Natural killer cell (primary cell): ENCODE measurements around the gene CCNI. TPM values are rescaled to one million over a fixed set of nuclear protein-coding genes. Genes with fewer than 3 reads are reported as not detected.
A peak's percentile ranks its signal among the peaks of the same experiment; 100 is the strongest.

Source experiments
- ATAC-seq, 3 donors: fragments of 150-1000 bp in 2 of 3; fragments of 200-7000 bp in 1 of 3; cut with Tn5 transposase; 1 replicate in 1 of 3; 2 replicates in 2 of 3; pipeline ENCODE4 v1.10.0; 2021; ENCODE audit warnings: mild to moderate bottlenecking in 2 of 3, moderate library complexity in 2 of 3
- DNase-seq, 2 donors: peaks; one replicate each; pipeline versions ENCODE4 v3.0.0 to v3.0.0-alpha.2; 2013 to 2021; ENCODE audit warnings: mixed read lengths in 1 of 2
- H3K27ac ChIP-seq: one replicate; pipeline ENCODE4 v1.5.1; 2013; ENCODE audit warnings: mild to moderate bottlenecking, low read length
- H3K27me3 ChIP-seq: one replicate; pipeline ENCODE4 v1.6.1; 2013; ENCODE audit warnings: low read length; ENCODE audit not compliant: control insufficient read depth, insufficient read depth
- H3K36me3 ChIP-seq: one replicate; pipeline ENCODE4 v1.6.1; 2013; ENCODE audit warnings: low read length; ENCODE audit not compliant: control insufficient read depth, insufficient read depth
- H3K4me1 ChIP-seq: one replicate; pipeline ENCODE4 v1.6.1; 2013; ENCODE audit warnings: low read length; ENCODE audit not compliant: control insufficient read depth, insufficient read depth
- H3K4me3 ChIP-seq: one replicate; pipeline ENCODE4 v1.5.1; 2013; ENCODE audit warnings: low read length
- H3K9me3 ChIP-seq: one replicate; pipeline ENCODE4 v1.6.1; 2013; ENCODE audit warnings: low read length; ENCODE audit not compliant: control insufficient read depth, insufficient read depth
- H3K27ac Mint-ChIP-seq, 2 donors: one replicate each; pipeline ENCODE4 v1.8.0; 2022; ENCODE audit warnings: mild to moderate bottlenecking in 2 of 2, mixed read lengths in 2 of 2, moderate library complexity in 1 of 2
- H3K27me3 Mint-ChIP-seq, 2 donors: one replicate each; pipeline ENCODE4 v1.8.0; 2022; ENCODE audit warnings: low read depth in 2 of 2, mixed read lengths in 2 of 2
- H3K36me3 Mint-ChIP-seq: one replicate; pipeline ENCODE4 v1.8.0; 2022; ENCODE audit warnings: mixed read lengths
- H3K4me1 Mint-ChIP-seq, 2 donors: one replicate each; pipeline ENCODE4 v1.8.0; 2022; ENCODE audit warnings: mixed read lengths in 2 of 2
- H3K4me3 Mint-ChIP-seq: one replicate; pipeline ENCODE4 v1.8.0; 2022; ENCODE audit warnings: mild to moderate bottlenecking, moderate library complexity, mixed read lengths
- H3K9me3 Mint-ChIP-seq, 2 donors: one replicate each; pipeline ENCODE4 v1.8.0; 2022; ENCODE audit warnings: mixed read lengths in 2 of 2
- CTCF ChIP-seq: fragments of 200-600 bp; IDR thresholded peaks from one replicate; pipeline ENCODE4 v1.8.0; 2022; ENCODE audit warnings: antibody characterized with exemption
- WGBS: methylation state at CpG from one replicate; pipeline ENCODE4 v1.1.7; 2013; ENCODE audit warnings: missing lambda C conversion rate; ENCODE audit not compliant: insufficient coverage; 5-methylcytosine and 5-hydroxymethylcytosine counted together
- intact Hi-C: fragments of 100-400 bp; cut with micrococcal nuclease; formaldehyde crosslinking; loops from one replicate; pipeline ENCODE4 v1.14.2; 2022
- total RNA-seq, 4 donors: library from RNA; stranded (reverse); fragments of 120-200 nt in 1 of 4; gene quantifications; one replicate each; pipeline versions ENCODE4 v1.2.3 to v1.2.4, GENCODE V29; 2013 to 2022

CCNI gene
- total RNA-seq, 3 donors from 2014 or later (not counting 1 experiment from before 2014, with no cell fraction given): 243 to 266 (median 259) TPM

- Histone ChIP-seq H3K9me3 (no peaks in the 10 kb centered on the region), H3K27me3 (no peaks in the 10 kb centered on the region), H3K27ac (no peak overlapping the region), H3K4me1 (no peaks in the 10 kb centered on the region), H3K4me3 (no peak overlapping the region), H3K36me3 (peaks cover 27% of the 10 kb centered on the region)
- H3K27me3 Mint-ChIP-seq: no peaks in the 10 kb centered on the region
- DNase-seq (peak in 1 of 2 donors; percentile 67), ATAC-seq (peak in 2 of 3 donors; percentile 21 to 48)
- no peaks in the 10 kb centered on the region for H3K9me3 Mint-ChIP-seq
- peaks cover 14% of the 10 kb centered on the region for H3K36me3 Mint-ChIP-seq
- 70% methylated on average over 4 of the region's 4 CpGs for WGBS
- peak overlapping the region; percentile 6 to 64 for H3K27ac Mint-ChIP-seq
- H3K4me1 Mint-ChIP-seq: peaks cover 9 to 13% of the 10 kb centered on the region in 2 donors
- TF ChIP-seq CTCF: peak; percentile 62
- H3K4me3 Mint-ChIP-seq: no peak overlapping the region
- intact Hi-C loops: loop anchor here (5.0 kb wide), 1 partner anchor 612 kb away; no protein-coding TSS in a partner anchor
Measured at GRCh38 chr4:77044461-77045150, 31.2 kb downstream of the CCNI start.

- Mint-ChIP-seq H3K36me3 (peaks cover 14% of the 10 kb centered on the region), H3K4me3 (no peak overlapping the region), H3K27me3 (no peaks in the 10 kb centered on the region), H3K27ac (no peak overlapping the region), H3K9me3 (no peaks in the 10 kb centered on the region), H3K4me1 (peaks cover 9 to 13% of the 10 kb centered on the region in 2 donors)
- DNase-seq (no peak), ATAC-seq (no peak)
- TF ChIP-seq CTCF: no peak
- Histone ChIP-seq H3K4me1 (no peaks in the 10 kb centered on the region), H3K27ac (no peak overlapping the region), H3K9me3 (no peaks in the 10 kb centered on the region), H3K27me3 (no peaks in the 10 kb centered on the region), H3K4me3 (no peak overlapping the region), H3K36me3 (peaks cover 21% of the 10 kb centered on the region)
- intact Hi-C loops: loop anchor here (5.0 kb wide), 1 partner anchor 611 kb away; no protein-coding TSS in a partner anchor
- 87% methylated on average over 3 of the region's 3 CpGs for WGBS
Measured at GRCh38 chr4:77043507-77044136, 32.2 kb downstream of the CCNI start.

GRCh38 chr4:77040854-77041725, 34.7 kb downstream of the CCNI start:
- Mint-ChIP-seq H3K4me1 (peaks cover 5 to 7% of the 10 kb centered on the region in 2 donors), H3K4me3 (no peak overlapping the region), H3K27me3 (no peaks in the 10 kb centered on the region), H3K36me3 (peaks cover 8% of the 10 kb centered on the region), H3K9me3 (no peaks in the 10 kb centered on the region), H3K27ac (no peak overlapping the region)
- Histone ChIP-seq H3K4me1 (no peaks in the 10 kb centered on the region), H3K4me3 (no peak overlapping the region), H3K9me3 (no peaks in the 10 kb centered on the region), H3K27ac (no peak overlapping the region), H3K36me3 (peaks cover 4% of the 10 kb centered on the region), H3K27me3 (no peaks in the 10 kb centered on the region)
- ATAC-seq (no peak), DNase-seq (no peak)
- WGBS: 60% methylated on average over 2 of the region's 2 CpGs
- intact Hi-C loops: loop anchor here (5.0 kb wide), 1 partner anchor 609 kb away; no protein-coding TSS in a partner anchor
- TF ChIP-seq CTCF: no peak
